ENCODE data around the gene TDRD9. TPM values are rescaled to one million over a fixed set of nuclear protein-coding genes. Genes with fewer than 3 reads are reported as not detected.

The TDRD9 gene
- total RNA-seq, 1 donor from 2014 or later, result not detected

- Histone ChIP-seq H3K9me3 (ENCODE audit: insufficient read depth, low read depth, low read length) (no peaks in the 10 kb centered on the region), H3K9ac (ENCODE audit: low read length) (no peak overlapping the region), H3K36me3 (ENCODE audit: insufficient read depth, low read length) (no peaks in the 10 kb centered on the region), H3K4me3 (ENCODE audit: insufficient read depth, low read depth, low read length) (no peak overlapping the region), H3K79me2 (ENCODE audit: insufficient read depth, low read length) (no peaks in the 10 kb centered on the region), H4K20me1 (ENCODE audit: insufficient read depth, low read length) (peaks cover 8% of the 10 kb centered on the region), H2AFZ (ENCODE audit: low read depth, low read length) (no peak overlapping the region), H3K27ac (ENCODE audit: low read depth, low read length) (no peak overlapping the region), H3K4me1 (ENCODE audit: insufficient read depth, low read length) (peaks cover 15% of the 10 kb centered on the region), H3K4me2 (ENCODE audit: low read length) (no peak overlapping the region), H3K27me3 (ENCODE audit: insufficient read depth, low read length) (peaks cover 13% of the 10 kb centered on the region)
- Mint-ChIP-seq H3K9me3 (ENCODE audit: unreplicated experiment) (no peaks in the 10 kb centered on the region), H3K4me3 (ENCODE audit: unreplicated experiment) (no peak overlapping the region), H3K27me3 (ENCODE audit: low read depth, unreplicated experiment) (peaks cover 31% of the 10 kb centered on the region), H3K36me3 (ENCODE audit: low read depth, unreplicated experiment) (peaks cover 1% of the 10 kb centered on the region), H3K4me1 (ENCODE audit: low read depth, unreplicated experiment) (no peaks in the 10 kb centered on the region), H3K27ac (ENCODE audit: unreplicated experiment) (no peak overlapping the region)
- DNase-seq (ENCODE audit: low read depth), result no peak
- no peak for FAIRE-seq
- no peak for TF ChIP-seq EZH2 (IDR thresholded peaks at IDR 0.05; ENCODE audit: insufficient read depth, low read length)
- no peak for TF ChIP-seq CTCF (IDR thresholded peaks at IDR 0.05; ENCODE audit: insufficient read depth, low read depth, low read length)
Observed at GRCh38 chr14:103883263-103883523, 45.1 kb upstream of the TDRD9 start.

- Mint-ChIP-seq H3K4me1 (ENCODE audit: low read depth, unreplicated experiment) (peaks cover 6% of the 10 kb centered on the region), H3K27ac (ENCODE audit: unreplicated experiment) (no peak overlapping the region), H3K36me3 (ENCODE audit: low read depth, unreplicated experiment) (no peaks in the 10 kb centered on the region), H3K9me3 (ENCODE audit: unreplicated experiment) (no peaks in the 10 kb centered on the region), H3K27me3 (ENCODE audit: low read depth, unreplicated experiment) (peaks cover 30% of the 10 kb centered on the region), H3K4me3 (ENCODE audit: unreplicated experiment) (no peak overlapping the region)
- Histone ChIP-seq H3K4me3 (ENCODE audit: insufficient read depth, low read depth, low read length) (no peak overlapping the region), H3K4me1 (ENCODE audit: insufficient read depth, low read length) (peaks cover 14% of the 10 kb centered on the region), H2AFZ (ENCODE audit: low read depth, low read length) (no peak overlapping the region), H3K27me3 (ENCODE audit: insufficient read depth, low read length) (peaks cover 13% of the 10 kb centered on the region), H3K79me2 (ENCODE audit: insufficient read depth, low read length) (no peaks in the 10 kb centered on the region), H3K9me3 (ENCODE audit: insufficient read depth, low read depth, low read length) (no peaks in the 10 kb centered on the region), H4K20me1 (ENCODE audit: insufficient read depth, low read length) (peaks cover 8% of the 10 kb centered on the region), H3K36me3 (ENCODE audit: insufficient read depth, low read length) (no peaks in the 10 kb centered on the region), H3K9ac (ENCODE audit: low read length) (no peak overlapping the region), H3K27ac (ENCODE audit: low read depth, low read length) (no peak overlapping the region), H3K4me2 (ENCODE audit: low read length) (no peak overlapping the region)
- TF ChIP-seq CTCF (IDR thresholded peaks at IDR 0.05; ENCODE audit: insufficient read depth, low read depth, low read length) (no peak), EZH2 (IDR thresholded peaks at IDR 0.05; ENCODE audit: insufficient read depth, low read length) (no peak)
- DNase-seq (ENCODE audit: low read depth) (no peak), FAIRE-seq (no peak)
Observed at GRCh38 chr14:103884854-103885253, 43.4 kb upstream of the TDRD9 start.

GRCh38 chr14:103885509-103885932, 42.7 kb upstream of the TDRD9 start:
- TF ChIP-seq CTCF (IDR thresholded peaks at IDR 0.05; ENCODE audit: insufficient read depth, low read depth, low read length) (no peak), EZH2 (IDR thresholded peaks at IDR 0.05; ENCODE audit: insufficient read depth, low read length) (no peak)
- no peak overlapping the region for H3K27ac Mint-ChIP-seq (ENCODE audit: unreplicated experiment)
- H3K27ac ChIP-seq (ENCODE audit: low read depth, low read length), result no peak overlapping the region

More at GRCh38 chr14:103885509-103885932, 42.7 kb upstream of the TDRD9 start:
- H3K4me3 ChIP-seq (ENCODE audit: insufficient read depth, low read depth, low read length), result no peak overlapping the region
- no peak overlapping the region for H3K4me2 ChIP-seq (ENCODE audit: low read length)
- H3K79me2 ChIP-seq (ENCODE audit: insufficient read depth, low read length), result no peaks in the 10 kb centered on the region
- no peak overlapping the region for H2AFZ ChIP-seq (ENCODE audit: low read depth, low read length)
- peaks cover 7% of the 10 kb centered on the region for H3K4me1 ChIP-seq (ENCODE audit: insufficient read depth, low read length)
- FAIRE-seq (no peak), DNase-seq (ENCODE audit: low read depth) (no peak)
- Mint-ChIP-seq H3K36me3 (ENCODE audit: low read depth, unreplicated experiment) (no peaks in the 10 kb centered on the region), H3K9me3 (ENCODE audit: unreplicated experiment) (no peaks in the 10 kb centered on the region), H3K4me1 (ENCODE audit: low read depth, unreplicated experiment) (peaks cover 6% of the 10 kb centered on the region), H3K4me3 (ENCODE audit: unreplicated experiment) (no peak overlapping the region), H3K27me3 (ENCODE audit: low read depth, unreplicated experiment) (peaks cover 27% of the 10 kb centered on the region)
- H4K20me1 ChIP-seq (ENCODE audit: insufficient read depth, low read length), result peaks cover 8% of the 10 kb centered on the region
- peaks cover 13% of the 10 kb centered on the region for H3K27me3 ChIP-seq (ENCODE audit: insufficient read depth, low read length)
- no peaks in the 10 kb centered on the region for H3K9me3 ChIP-seq (ENCODE audit: insufficient read depth, low read depth, low read length)
- no peaks in the 10 kb centered on the region for H3K36me3 ChIP-seq (ENCODE audit: insufficient read depth, low read length)
- no peak overlapping the region for H3K9ac ChIP-seq (ENCODE audit: low read length)
